Hepatocyte (in vitro differentiated cells): Measurements from ENCODE around the gene ENSA. TPM values are rescaled to one million over a fixed set of nuclear protein-coding genes. Genes with fewer than 3 reads are reported as not detected.
A peak's percentile ranks its signal among the peaks of the same experiment; 100 is the strongest.
"Not testable (repeated sequence)": the region's sequence is repeated elsewhere in the genome, so short reads cannot be mapped to it uniquely, and the experiment has no call there.

Source experiments
- DNase-seq: peaks from one replicate; pipeline ENCODE4 v3.0.0-alpha.2; 2016; ENCODE audit warnings: low spot score
- H2AFZ ChIP-seq: fragments of 200-600 bp; sonication (generic); 2 replicates; pipeline ENCODE4 v1.6.0; 2016; ENCODE audit warnings: antibody characterized with exemption, mild to moderate bottlenecking
- H3K27ac ChIP-seq: fragments of 200-600 bp; sonication (generic); 2 replicates; pipeline ENCODE4 v1.5.1; 2016; ENCODE audit warnings: mild to moderate bottlenecking
- H3K27me3 ChIP-seq: fragments of 200-600 bp; sonication (generic); 2 replicates; pipeline ENCODE4 v1.6.1; 2016
- H3K36me3 ChIP-seq: fragments of 200-600 bp; sonication (generic); replicated peaks from 2 replicates; pipeline ENCODE4 v1.5.1; 2016; ENCODE audit warnings: low read depth; ENCODE audit not compliant: insufficient read depth
- H3K4me1 ChIP-seq: fragments of 200-600 bp; sonication (generic); 2 replicates; pipeline ENCODE4 v1.5.1; 2016; ENCODE audit warnings: mild to moderate bottlenecking, moderate library complexity; ENCODE audit not compliant: insufficient read depth
- H3K4me2 ChIP-seq: fragments of 200-600 bp; sonication (generic); 2 replicates; pipeline ENCODE4 v1.6.0; 2016
- H3K4me3 ChIP-seq: fragments of 200-600 bp; sonication (generic); 2 replicates; pipeline ENCODE4 v1.5.1; 2016; ENCODE audit warnings: mild to moderate bottlenecking
- H3K79me2 ChIP-seq: fragments of 200-600 bp; sonication (generic); 2 replicates; pipeline ENCODE4 v1.6.0; 2017; ENCODE audit warnings: mild to moderate bottlenecking
- H3K9me2 ChIP-seq: fragments of 200-600 bp; sonication (generic); replicated peaks from 2 replicates; pipeline ENCODE4 v1.6.0; 2017; ENCODE audit warnings: mild to moderate bottlenecking; ENCODE audit not compliant: insufficient read depth
- H3K9me3 ChIP-seq: fragments of 200-600 bp; sonication (generic); 2 replicates; pipeline ENCODE4 v1.5.1; 2016; ENCODE audit warnings: low read depth, mild to moderate bottlenecking
- H4K20me1 ChIP-seq: fragments of 200-600 bp; sonication (generic); 2 replicates; pipeline ENCODE4 v1.6.0; 2016; ENCODE audit warnings: mild to moderate bottlenecking; ENCODE audit not compliant: insufficient read depth, poor library complexity, severe bottlenecking
- EZH2 ChIP-seq: fragments of 200-600 bp; sonication (generic); IDR thresholded peaks from 2 replicates; pipeline ENCODE4 v1.6.1; 2016; ENCODE audit warnings: antibody characterized with exemption, mild to moderate bottlenecking, borderline replicate concordance
- EZH2phosphoT487 ChIP-seq: fragments of 200-600 bp; sonication (generic); IDR thresholded peaks from one replicate; pipeline ENCODE4 v1.6.1; 2018; ENCODE audit warnings: antibody characterized with exemption, mild to moderate bottlenecking, low read depth, moderate library complexity; ENCODE audit not compliant: unreplicated experiment, severe bottlenecking
- WGBS: methylation state at CpG from one replicate; pipeline ENCODE4 v1.1.6; 2016; ENCODE audit warnings: low lambda C conversion rate; ENCODE audit errors: missing lambda C conversion rate; 5-methylcytosine and 5-hydroxymethylcytosine counted together
- polyA plus RNA-seq: library from polyadenylated mRNA; unstranded; fragments of >200 nt; fragmentation: Nextera tagmentation; extraction: Ambion mirVana; gene quantifications from 2 replicates; pipeline ENCODE4 v1.2.1, GENCODE V29; 2016
- total RNA-seq: library from RNA; depleted of rRNA; stranded (reverse); fragments of >200 nt; gene quantifications from 2 replicates; pipeline ENCODE4 v1.2.3, GENCODE V29; 2014
- TF ChIP-seq, protein P1 (sequence below): fragments of 200-600 bp; sonication (generic); IDR thresholded peaks from 2 replicates; pipeline ENCODE4 v1.5.1; 2016; ENCODE audit warnings: antibody characterized with exemption, mild to moderate bottlenecking; ENCODE audit not compliant: poor library complexity

ENSA gene
- total and polyA plus RNA-seq, 2 experiments from 2014 or later: 70.8 to 148 TPM

DNA sequence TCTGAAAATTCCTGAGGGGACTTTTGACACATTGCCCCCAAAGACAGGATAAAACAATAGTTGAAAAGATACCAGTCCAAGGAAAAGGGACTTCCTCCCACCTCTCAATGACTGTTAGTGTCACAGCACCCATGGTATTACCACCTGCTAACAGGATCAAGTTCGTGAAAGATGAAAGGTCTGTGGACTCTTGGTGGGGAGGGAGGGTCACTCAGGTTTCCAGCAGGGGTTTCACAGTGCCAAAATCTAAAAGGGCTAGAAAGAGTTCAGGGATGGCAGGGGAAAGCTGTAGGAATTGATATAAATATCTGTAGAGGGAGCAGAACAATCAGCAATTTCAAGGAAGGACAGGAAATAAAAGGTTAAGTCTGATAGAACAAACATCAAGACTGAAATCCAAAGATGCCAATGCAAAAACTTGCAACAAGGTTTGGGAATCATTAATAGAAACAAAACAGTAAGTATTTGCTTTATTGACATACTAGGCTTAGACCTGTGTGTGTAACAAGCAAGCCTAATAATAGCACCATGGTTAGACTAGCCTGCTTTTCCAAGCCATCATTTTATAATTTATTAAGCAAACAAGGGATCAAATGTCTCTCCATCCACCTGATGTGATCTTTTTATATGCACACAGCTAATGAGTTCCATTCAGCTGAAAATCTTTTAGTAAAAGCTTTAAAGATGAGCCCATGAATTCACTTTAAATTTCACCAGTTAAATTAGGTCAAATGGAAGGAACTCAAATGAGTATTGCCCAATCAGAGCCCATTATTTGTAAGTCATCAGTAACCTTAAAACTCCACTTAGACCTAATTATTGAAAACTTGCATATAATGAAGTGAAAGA lies 53.7 kb downstream of the ENSA start:
- peaks cover 90% of the 10 kb centered on the region for H3K79me2 ChIP-seq
- no peaks in the 10 kb centered on the region for H3K27me3 ChIP-seq
- H3K4me2 ChIP-seq: peak overlapping the region; percentile 83
- H3K27ac ChIP-seq: peak overlapping the region; percentile 100
- peak; percentile 13 for DNase-seq
- H3K9me2 ChIP-seq: no peaks in the 10 kb centered on the region
- peaks cover 34% of the 10 kb centered on the region for H3K4me1 ChIP-seq
- no peaks in the 10 kb centered on the region for H3K9me3 ChIP-seq
- WGBS: 18% methylated on average over 1 of the region's 1 CpG
- H3K4me3 ChIP-seq: peak overlapping the region; percentile 85
- peaks cover 73% of the 10 kb centered on the region for H4K20me1 ChIP-seq
- no peak overlapping the region for H2AFZ ChIP-seq
- H3K36me3 ChIP-seq: peaks cover 6% of the 10 kb centered on the region
- no peak for TF ChIP-seq EZH2
- TF ChIP-seq EZH2phosphoT487: no peak
- TF ChIP-seq, protein P1, sequence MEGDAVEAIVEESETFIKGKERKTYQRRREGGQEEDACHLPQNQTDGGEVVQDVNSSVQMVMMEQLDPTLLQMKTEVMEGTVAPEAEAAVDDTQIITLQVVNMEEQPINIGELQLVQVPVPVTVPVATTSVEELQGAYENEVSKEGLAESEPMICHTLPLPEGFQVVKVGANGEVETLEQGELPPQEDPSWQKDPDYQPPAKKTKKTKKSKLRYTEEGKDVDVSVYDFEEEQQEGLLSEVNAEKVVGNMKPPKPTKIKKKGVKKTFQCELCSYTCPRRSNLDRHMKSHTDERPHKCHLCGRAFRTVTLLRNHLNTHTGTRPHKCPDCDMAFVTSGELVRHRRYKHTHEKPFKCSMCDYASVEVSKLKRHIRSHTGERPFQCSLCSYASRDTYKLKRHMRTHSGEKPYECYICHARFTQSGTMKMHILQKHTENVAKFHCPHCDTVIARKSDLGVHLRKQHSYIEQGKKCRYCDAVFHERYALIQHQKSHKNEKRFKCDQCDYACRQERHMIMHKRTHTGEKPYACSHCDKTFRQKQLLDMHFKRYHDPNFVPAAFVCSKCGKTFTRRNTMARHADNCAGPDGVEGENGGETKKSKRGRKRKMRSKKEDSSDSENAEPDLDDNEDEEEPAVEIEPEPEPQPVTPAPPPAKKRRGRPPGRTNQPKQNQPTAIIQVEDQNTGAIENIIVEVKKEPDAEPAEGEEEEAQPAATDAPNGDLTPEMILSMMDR: no peak

DNA sequence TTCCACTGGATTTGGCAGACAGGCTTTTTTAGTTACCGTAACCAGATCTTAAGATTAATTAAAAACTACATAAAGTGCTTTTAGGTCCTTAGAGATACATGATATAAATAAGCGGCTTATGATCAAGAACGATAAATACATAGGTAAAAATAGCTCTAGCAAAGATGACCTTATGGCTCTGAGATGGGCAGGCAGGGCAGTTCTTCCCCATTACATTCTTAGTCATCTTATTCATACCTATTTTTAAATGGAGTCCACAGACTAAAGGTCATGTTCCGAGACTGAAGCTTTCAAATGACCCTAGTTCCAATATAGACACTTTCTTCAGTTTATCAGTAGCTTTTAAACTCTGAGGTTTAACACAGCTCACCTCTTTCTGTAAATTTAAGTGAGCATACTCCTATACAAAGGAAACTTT lies 54.3 kb downstream of the ENSA start:
- H3K4me3 ChIP-seq: peak overlapping the region; percentile 85
- WGBS: 75% methylated on average over 4 of the region's 4 CpGs

DNA sequence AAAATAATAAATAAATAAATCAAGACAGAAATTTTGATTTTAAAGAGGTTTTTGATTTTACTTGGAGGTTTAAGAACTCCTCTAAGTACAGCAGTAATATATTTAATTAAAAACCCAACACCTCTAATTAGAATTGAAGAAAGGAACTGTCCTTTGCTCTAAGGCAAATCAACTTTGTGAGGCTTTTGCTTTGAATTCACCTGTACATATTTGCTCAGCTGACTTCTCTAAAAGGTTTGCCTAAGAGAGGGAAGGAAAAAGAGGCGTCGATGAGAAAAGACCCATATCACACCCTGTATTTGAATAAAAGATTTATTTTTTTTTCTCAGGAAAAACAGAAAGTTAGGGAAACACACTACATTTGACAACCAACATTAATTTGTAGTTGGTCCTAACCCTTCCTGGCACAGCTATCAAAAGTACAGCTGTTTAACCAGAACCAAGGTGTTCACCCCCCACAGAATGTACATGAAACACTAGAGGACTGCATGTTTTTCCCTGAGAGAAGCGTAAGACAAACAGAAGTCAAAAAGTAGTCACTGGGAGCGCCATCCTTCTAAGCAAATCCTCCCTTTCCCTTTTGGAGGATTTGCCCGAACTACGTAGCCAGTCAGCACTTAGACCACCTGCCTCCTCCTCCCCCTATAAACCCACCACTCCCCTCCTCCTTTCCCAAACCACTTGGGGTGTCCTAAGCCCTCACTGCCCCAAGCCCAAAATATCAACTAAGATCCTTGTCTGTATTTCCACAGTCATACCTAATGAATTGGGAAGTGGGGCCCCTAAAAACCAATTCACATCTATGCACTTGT lies 54.9 kb downstream of the ENSA start:
- Histone ChIP-seq H3K36me3 (peaks cover 6% of the 10 kb centered on the region), H3K4me3 (peak overlapping the region; percentile 3), H3K79me2 (peaks cover 98% of the 10 kb centered on the region), H4K20me1 (peaks cover 73% of the 10 kb centered on the region), H3K9me3 (no peaks in the 10 kb centered on the region), H3K27me3 (no peaks in the 10 kb centered on the region), H3K4me1 (peaks cover 36% of the 10 kb centered on the region), H3K4me2 (peak overlapping the region; percentile 83), H3K27ac (peak overlapping the region; percentile 100), H3K9me2 (no peaks in the 10 kb centered on the region), H2AFZ (no peak overlapping the region)
- WGBS: 75% methylated on average over 6 of the region's 6 CpGs
- TF ChIP-seq EZH2 (no peak), EZH2phosphoT487 (no peak)
- TF ChIP-seq, protein P1: no peak
- DNase-seq: peak; percentile 6

More for the DNA sequence above, 54.3 kb downstream of the ENSA start:
- peaks cover 32% of the 10 kb centered on the region for H3K4me1 ChIP-seq
- H3K9me2 ChIP-seq: no peaks in the 10 kb centered on the region
- peaks cover 6% of the 10 kb centered on the region for H3K36me3 ChIP-seq
- H2AFZ ChIP-seq: no peak overlapping the region
- peaks cover 73% of the 10 kb centered on the region for H4K20me1 ChIP-seq
- no peaks in the 10 kb centered on the region for H3K27me3 ChIP-seq
- DNase-seq: peak; percentile 28
- peak overlapping the region; percentile 83 for H3K4me2 ChIP-seq
- peaks cover 92% of the 10 kb centered on the region for H3K79me2 ChIP-seq
- H3K9me3 ChIP-seq: no peaks in the 10 kb centered on the region
- TF ChIP-seq, protein P1: no peak
- TF ChIP-seq EZH2phosphoT487 (no peak), EZH2 (no peak)
- H3K27ac ChIP-seq: peak overlapping the region; percentile 100

DNA sequence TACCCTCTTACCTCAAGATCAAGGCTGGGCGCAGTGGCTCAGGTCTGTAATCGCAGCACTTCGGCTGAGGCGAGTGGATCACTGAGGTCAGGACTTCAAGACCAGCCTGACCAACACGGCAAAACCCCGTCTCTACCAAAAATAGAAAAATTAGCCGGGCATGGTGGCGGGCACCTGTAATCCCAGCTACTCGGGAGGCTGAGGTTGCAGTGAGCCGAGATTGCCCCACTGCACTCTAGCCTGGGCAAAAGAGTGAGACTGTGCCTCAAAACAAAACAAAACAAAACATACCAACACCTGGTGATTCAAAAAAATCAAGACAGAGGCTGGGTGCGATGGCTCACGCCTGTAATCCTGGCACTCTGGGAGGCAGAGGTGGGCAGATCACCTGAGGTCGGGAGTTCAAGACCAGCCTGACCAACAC lies 55.8 kb downstream of the ENSA start:
- H3K4me2 ChIP-seq: peak overlapping the region; percentile 83
- not testable (repeated sequence) for H3K9me3 ChIP-seq, H3K9me2 ChIP-seq, H3K36me3 ChIP-seq, H2AFZ ChIP-seq, H3K27me3 ChIP-seq, H3K4me3 ChIP-seq
- H3K79me2 ChIP-seq: peaks cover 93% of the 10 kb centered on the region
- H3K4me1 ChIP-seq: peaks cover 44% of the 10 kb centered on the region
- peak; percentile 13 for DNase-seq
- H4K20me1 ChIP-seq: peaks cover 69% of the 10 kb centered on the region
- H3K27ac ChIP-seq: peak overlapping the region; percentile 62
- WGBS: 93% methylated on average over 13 of the region's 13 CpGs
